GM13976 (cell line): ENCODE data around the gene CDHR4.
"Not testable (repeated sequence)": the region's sequence is repeated elsewhere in the genome, so short reads cannot be mapped to it uniquely, and the experiment has no call there.

ENCODE experiments used
- DNase-seq: peaks from one replicate; pipeline ENCODE4 v3.0.0; 2012; ENCODE audit warnings: low spot score
- in situ Hi-C: fragments of 300-500 bp; cut with MboI; formaldehyde crosslinking; loops from one replicate; pipeline ENCODE4 v1.12.0; 2022; ENCODE audit warnings: low sequenced_read_pairs, mixed read lengths, inconsistent platforms; ENCODE audit not compliant: unreplicated experiment
- TF ChIP-seq, protein P1 (sequence below): IDR thresholded peaks from 2 replicates; pipeline ENCODE4 v1.5.1; 2012; ENCODE audit warnings: borderline replicate concordance, mild to moderate bottlenecking; ENCODE audit not compliant: insufficient read depth; ENCODE audit errors: extremely low read depth, missing control alignments, control extremely low read depth

The CDHR4 gene

DNA sequence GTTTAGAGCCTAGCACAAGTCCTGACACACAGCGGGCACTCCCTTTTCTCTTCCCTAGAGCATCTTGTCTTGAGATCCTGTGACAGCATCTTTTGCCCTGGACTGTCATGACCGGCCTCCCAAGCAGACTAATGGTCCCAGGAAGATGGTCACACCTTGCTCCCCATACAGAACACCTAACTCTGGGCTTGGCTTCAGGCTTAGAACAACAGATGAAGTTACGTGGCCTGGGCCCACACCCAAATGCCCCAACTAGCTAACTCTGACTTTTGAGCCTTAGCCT, 12.6 kb downstream of the CDHR4 start:
- TF ChIP-seq, protein P1, sequence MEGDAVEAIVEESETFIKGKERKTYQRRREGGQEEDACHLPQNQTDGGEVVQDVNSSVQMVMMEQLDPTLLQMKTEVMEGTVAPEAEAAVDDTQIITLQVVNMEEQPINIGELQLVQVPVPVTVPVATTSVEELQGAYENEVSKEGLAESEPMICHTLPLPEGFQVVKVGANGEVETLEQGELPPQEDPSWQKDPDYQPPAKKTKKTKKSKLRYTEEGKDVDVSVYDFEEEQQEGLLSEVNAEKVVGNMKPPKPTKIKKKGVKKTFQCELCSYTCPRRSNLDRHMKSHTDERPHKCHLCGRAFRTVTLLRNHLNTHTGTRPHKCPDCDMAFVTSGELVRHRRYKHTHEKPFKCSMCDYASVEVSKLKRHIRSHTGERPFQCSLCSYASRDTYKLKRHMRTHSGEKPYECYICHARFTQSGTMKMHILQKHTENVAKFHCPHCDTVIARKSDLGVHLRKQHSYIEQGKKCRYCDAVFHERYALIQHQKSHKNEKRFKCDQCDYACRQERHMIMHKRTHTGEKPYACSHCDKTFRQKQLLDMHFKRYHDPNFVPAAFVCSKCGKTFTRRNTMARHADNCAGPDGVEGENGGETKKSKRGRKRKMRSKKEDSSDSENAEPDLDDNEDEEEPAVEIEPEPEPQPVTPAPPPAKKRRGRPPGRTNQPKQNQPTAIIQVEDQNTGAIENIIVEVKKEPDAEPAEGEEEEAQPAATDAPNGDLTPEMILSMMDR, result no peak
- in situ Hi-C loops, result no loop called here
- DNase-seq, result peak; percentile 22

DNA sequence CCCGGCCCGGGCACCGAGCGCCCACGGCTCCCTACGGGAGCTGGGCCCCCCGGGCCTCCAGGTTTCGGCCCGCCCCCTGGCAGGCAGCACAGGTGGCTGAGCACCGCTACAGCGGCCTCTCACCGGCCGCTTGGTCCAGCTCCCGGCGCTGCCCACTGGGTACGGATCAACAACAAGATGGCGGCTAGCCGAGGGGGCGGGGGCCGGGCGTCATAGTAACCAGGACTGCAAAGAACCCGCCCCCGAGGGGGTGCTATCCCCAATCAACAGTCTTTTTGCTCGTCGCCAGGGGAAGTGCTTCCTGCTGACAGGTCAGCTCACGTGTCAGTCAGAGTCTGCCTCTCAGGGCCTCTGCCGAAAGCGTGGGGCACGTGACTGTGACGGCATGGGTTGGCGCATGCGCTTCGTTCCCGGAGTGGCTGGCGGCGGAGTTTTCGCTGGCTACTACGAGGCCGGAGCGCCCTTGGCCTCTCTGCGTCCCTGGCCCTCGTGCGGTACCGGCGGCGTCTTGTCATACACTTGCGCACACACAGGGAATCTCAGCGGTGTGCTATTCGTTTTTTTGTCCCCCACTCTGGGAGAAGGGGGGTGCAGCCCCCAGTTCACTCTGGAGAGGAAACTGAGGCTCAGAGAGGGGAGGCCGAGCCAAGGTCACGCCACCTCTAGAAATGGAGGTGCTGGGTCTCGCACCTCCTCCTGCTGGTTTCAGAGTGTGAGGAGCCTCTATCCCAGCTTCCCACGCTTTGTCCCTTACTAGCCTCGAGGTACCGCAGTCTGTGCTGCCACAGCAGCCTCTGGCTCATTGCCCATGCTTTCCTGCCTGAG, 13.1 kb downstream of the CDHR4 start, which contains the start of gene IP6K1:
TSS of gene IP6K1 (minus strand) at position 186 of the 825 bp plus-strand sequence. CDS start 38,502 bp downstream, outside the sequence.
- in situ Hi-C loops, result no loop called here

DNA sequence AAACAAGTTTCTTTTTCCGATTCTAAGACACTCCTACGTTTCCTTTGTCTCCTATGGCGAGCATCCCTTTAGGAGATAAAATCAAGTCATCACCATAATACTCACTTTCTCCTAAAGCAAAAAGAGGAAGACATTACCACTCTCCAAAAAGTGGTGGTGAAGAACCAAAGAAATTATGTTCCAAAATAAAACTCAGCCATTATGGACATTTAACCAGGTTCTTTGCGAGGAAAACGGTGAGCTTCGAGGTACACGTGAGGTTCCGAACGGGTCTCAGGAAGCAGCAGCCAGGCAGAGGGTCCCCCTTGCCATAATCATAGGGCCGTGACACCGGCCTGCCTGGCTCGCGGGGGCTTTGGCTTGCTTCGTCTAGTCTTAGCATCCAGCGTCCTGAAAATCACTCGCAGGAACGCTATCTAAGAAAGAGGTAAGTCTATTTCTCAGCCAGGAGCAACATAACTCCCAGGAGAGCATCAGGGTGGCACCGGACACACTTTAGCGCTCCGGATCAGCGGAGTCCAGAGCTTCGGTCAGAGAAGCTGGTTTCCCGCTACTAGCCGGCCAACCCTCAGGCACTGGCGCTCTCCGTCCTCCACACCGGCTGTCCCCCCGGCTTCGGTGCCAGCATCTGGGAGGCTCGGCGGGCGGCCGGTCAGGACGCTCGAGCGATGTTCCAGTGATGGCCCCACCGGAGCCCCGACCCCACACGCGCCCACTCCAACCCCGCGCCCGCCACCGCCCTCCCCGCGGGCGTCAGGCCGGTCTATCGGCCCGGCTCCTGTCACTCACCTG, 13.9 kb downstream of the CDHR4 start:
- TF ChIP-seq, protein P1, result no peak
- in situ Hi-C loops, result no loop called here
- DNase-seq, result no peak

More for the DNA sequence above, 13.1 kb downstream of the CDHR4 start, which contains the start of gene IP6K1:
- TF ChIP-seq, protein P1, result no peak
- peak; percentile 100 for DNase-seq

DNA sequence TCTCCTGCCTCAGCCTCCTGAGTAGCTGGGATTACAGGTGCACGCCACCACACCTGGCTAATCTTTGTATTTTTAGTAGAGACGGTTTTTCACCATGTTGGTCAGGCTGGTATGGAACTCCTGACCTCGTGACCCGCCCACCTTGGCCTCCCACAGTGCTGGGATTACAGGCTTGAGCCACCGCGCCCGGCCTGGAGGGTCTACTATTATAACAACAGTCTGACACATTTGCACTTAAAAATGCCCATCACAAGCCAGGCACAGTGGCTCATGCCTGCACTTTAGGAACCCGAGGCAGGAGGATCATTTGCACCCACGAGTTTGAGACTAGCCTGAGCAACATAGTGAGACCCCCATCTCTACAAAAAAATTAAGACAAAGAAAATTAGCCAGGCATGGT, 17.4 kb downstream of the CDHR4 start:
- in situ Hi-C loops, DNase-seq: not testable (repeated sequence)

DNA sequence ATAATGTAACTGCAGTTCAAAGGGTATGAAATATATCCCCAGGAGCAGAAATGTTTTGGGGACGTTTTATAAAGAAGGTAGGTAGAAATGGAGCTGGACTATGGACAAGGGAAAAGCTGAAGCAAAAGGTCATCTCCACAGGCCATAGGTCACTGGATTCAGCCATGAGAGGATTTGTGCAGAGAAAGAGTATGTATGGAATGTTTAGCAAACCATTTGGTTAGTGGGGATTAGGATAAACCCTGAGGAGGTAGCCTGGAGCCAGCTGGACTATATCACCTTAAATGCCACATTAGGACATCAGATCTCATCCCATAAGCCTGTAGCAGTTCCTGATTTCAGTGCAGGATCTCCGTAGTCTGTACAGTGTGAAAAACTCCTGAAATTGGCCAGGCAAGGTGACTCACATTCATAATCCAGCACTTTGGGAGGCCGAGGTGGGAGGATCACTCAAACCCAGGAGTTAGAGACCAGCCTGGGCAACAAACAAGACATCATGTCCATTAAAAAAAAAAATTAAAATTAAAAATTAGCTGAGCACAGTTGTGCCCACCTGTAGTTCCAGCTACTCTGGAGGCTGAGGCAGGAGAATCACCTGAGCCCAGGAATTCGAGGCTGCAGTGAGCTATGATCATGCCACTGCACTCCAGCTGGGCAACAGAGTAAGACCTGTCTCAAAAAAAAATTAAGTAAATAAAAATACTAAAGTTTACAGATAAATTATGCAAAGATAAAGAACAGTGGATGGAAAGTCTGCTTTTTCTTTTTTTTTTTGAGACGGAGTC, 18.1 kb downstream of the CDHR4 start:
- TF ChIP-seq, protein P1, result no peak
- DNase-seq, result no peak
- in situ Hi-C loops, result no loop called here

DNA sequence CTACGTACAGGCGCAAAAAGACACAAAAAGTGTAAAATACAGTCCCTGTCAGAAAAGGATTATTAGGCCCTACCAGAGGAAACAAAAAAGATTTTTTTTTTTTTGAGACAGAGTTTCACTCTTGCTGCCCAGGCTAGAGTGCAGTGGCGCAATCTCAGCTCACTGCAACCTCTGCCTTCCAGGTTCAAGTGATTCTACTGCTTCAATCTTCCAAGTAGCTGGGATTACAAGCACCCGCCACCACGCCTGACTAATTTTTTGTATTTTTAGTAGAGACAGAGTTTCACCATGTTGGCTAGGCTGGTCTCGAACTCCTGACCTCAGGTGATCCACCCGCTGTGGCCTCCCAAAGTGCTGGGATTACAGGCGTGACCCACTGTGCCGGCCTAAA, 18.7 kb downstream of the CDHR4 start:
- DNase-seq, in situ Hi-C loops: not testable (repeated sequence)

DNA sequence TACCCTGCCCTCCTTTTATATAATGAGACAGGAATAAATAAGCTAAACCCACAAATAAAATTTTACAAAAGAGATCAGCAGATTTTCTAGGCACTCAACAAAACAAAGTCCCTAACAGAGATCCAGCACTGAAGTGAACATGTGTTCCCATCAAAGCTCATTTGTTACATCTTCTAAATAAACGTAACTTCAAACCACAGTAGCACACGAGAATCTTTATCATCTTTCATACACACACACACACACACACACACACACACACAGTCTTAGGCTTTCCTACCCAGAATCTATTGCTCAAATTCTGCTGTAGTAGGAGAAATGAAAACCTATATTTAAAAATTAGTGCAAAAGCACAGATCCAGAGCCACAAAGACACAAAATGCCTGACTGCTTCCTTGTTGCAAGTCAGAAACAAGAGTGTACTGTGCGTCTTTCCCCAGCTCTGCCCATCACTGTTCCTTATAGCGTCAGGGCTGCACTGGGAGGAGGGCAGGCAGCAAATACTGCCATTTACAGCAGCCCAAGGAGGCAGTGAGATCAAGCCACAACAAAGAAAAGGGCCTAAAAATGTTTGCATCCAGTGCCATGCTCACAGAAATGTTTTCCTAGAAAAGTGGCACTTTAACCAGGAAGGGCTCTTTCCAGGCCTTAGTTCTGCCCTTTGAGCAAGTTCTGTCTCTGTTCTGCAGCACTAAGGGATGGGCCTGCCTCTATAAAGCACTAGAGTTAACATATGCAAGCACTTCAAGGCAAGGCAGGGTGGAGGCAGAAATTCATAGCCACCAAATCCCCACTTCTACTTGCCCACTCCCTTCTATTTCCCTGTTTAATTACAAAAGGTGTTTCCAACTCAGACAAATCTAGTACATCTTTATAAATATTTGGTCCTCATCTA, 19.3 kb downstream of the CDHR4 start:
- in situ Hi-C loops, result no loop called here
- TF ChIP-seq, protein P1, result no peak

More for the DNA sequence above, 19.3 kb downstream of the CDHR4 start:
- no peak for DNase-seq
